Breast epithelium (tissue), 3 donors: ENCODE data around the gene ARFGAP3.

Source experiments
- CTCF ChIP-seq, 3 donors: fragments of 450-650 bp; IDR thresholded peaks; one replicate each; pipeline ENCODE4 v1.5.1; 2016 to 2017; ENCODE audit warnings: antibody characterized with exemption in 3 of 3, mild to moderate bottlenecking in 3 of 3, moderate library complexity in 3 of 3
- POLR2A ChIP-seq: fragments of 450-650 bp; IDR thresholded peaks from one replicate; pipeline ENCODE4 v1.6.1; 2016; ENCODE audit warnings: antibody characterized with exemption, mild to moderate bottlenecking, moderate library complexity
- POLR2AphosphoS5 ChIP-seq, 3 donors: sonication (generic); formaldehyde crosslinking; IDR thresholded peaks; one replicate each; pipeline ENCODE4 v1.6.1; 2017; ENCODE audit warnings: antibody characterized with exemption in 3 of 3

GRCh38 chr22:42892156-42892555 is 35.1 kb upstream of the ARFGAP3 start:
- TF ChIP-seq CTCF (IDR thresholded peaks at IDR 0.05) (no peak), POLR2AphosphoS5 (IDR thresholded peaks at IDR 0.05) (no peak), POLR2A (no peak)
